Spleen (tissue), 7 donors: Measurements from ENCODE around the gene CD81.

Source experiments
- POLR2A ChIP-seq, 3 donors: fragments of 450-650 bp; IDR thresholded peaks; one replicate each; pipeline ENCODE4 v1.5.1; 2017; ENCODE audit warnings: antibody characterized with exemption in 3 of 3, mild to moderate bottlenecking in 1 of 3
- TF ChIP-seq, protein P1 (sequence below), 11 experiments: fragments of 200-600 bp in 7 of 11; fragments of 450-650 bp in 4 of 11; sonication (generic) in 4 of 11; IDR thresholded peaks in 8 of 11; conservative IDR thresholded peaks in 3 of 11; 1 replicate in 7 of 11; 2 replicates in 4 of 11; pipeline versions ENCODE4 v1.4.0 to v1.8.0; 2016 to 2021; ENCODE audit warnings: antibody characterized with exemption in 11 of 11, inconsistent platforms in 4 of 11, mild to moderate bottlenecking in 1 of 11
- donor health status: DM: no; HTN: no; CAD: no; lungs with moderate emphysema.
- donor health status: DM: no; HTN: no; CAD: no.
- donor health status: DM: no; HTN: no; CAD: no.

DNA sequence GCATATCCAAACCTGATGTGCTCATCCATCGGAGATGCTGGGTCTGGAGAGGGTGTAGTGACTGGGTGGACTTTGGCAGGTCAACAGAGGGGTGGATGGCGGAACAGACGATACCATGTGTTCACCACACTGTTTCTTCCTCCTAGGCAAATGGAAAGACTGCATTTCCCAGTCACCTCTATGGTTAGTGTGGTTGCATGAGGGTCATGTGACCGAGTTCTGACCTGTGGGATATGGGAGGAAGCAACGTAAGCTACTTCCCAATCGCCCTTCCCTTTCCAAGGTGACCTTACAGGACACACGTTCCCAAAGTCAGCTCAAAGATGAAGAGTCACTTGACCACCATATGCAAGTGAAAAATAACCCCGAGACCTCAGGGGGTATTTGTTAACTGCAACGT, 47.6 kb upstream of the CD81 start:
- TF ChIP-seq, protein P1, sequence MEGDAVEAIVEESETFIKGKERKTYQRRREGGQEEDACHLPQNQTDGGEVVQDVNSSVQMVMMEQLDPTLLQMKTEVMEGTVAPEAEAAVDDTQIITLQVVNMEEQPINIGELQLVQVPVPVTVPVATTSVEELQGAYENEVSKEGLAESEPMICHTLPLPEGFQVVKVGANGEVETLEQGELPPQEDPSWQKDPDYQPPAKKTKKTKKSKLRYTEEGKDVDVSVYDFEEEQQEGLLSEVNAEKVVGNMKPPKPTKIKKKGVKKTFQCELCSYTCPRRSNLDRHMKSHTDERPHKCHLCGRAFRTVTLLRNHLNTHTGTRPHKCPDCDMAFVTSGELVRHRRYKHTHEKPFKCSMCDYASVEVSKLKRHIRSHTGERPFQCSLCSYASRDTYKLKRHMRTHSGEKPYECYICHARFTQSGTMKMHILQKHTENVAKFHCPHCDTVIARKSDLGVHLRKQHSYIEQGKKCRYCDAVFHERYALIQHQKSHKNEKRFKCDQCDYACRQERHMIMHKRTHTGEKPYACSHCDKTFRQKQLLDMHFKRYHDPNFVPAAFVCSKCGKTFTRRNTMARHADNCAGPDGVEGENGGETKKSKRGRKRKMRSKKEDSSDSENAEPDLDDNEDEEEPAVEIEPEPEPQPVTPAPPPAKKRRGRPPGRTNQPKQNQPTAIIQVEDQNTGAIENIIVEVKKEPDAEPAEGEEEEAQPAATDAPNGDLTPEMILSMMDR (IDR thresholded peaks at IDR 0.05 in 8 of 11, conservative IDR thresholded peaks at IDR 0.05 in 3 of 11), result no peak
- no peak for TF ChIP-seq POLR2A (IDR thresholded peaks at IDR 0.05)
